ENCODE measurements around the gene GPR37L1.

DNA sequence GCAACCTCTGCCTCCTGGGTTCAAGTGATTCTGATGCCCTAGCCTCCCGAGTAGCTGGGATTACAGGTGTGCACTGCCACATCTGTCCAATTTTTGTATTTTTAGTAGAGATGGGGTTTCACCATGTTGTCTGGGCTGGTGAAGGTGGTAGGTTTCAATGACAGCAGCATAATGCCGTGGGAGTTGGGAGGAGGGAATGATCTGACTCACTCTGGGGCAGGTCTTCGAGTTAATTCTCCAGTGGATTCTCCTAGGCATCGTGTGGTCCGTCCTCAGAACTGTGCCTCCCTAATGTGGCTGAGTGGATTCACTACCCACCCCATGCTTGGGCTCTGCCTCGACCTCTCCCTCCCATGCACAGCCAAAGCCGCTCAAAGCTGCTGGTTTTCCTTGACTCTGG lies 1.7 kb upstream of the GPR37L1 start:
- TF ChIP-seq, protein P1, sequence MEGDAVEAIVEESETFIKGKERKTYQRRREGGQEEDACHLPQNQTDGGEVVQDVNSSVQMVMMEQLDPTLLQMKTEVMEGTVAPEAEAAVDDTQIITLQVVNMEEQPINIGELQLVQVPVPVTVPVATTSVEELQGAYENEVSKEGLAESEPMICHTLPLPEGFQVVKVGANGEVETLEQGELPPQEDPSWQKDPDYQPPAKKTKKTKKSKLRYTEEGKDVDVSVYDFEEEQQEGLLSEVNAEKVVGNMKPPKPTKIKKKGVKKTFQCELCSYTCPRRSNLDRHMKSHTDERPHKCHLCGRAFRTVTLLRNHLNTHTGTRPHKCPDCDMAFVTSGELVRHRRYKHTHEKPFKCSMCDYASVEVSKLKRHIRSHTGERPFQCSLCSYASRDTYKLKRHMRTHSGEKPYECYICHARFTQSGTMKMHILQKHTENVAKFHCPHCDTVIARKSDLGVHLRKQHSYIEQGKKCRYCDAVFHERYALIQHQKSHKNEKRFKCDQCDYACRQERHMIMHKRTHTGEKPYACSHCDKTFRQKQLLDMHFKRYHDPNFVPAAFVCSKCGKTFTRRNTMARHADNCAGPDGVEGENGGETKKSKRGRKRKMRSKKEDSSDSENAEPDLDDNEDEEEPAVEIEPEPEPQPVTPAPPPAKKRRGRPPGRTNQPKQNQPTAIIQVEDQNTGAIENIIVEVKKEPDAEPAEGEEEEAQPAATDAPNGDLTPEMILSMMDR (IDR thresholded peaks at IDR 0.05) = no peak
- no peak for TF ChIP-seq ZFX (IDR thresholded peaks at IDR 0.05; ENCODE audit: borderline replicate concordance)

All from 22Rv1 (cell line).